Karpas-422 (cell line): ENCODE results near the gene RBMS1. TPM values are rescaled to one million over a fixed set of nuclear protein-coding genes. Genes with fewer than 3 reads are reported as not detected.

Experiments used
- DNase-seq: peaks from one replicate; pipeline ENCODE4 v3.0.0-alpha.2; 2015
- H2AFZ ChIP-seq: fragments of 200-600 bp; sonication (generic); 2 replicates; pipeline ENCODE4 v1.6.1; 2014; ENCODE audit warnings: antibody characterized with exemption, low read length, mixed read lengths
- H3K27ac ChIP-seq: fragments of 200-600 bp; sonication (generic); 2 replicates; pipeline ENCODE4 v1.5.1; 2014; ENCODE audit warnings: mild to moderate bottlenecking, low read length, moderate library complexity
- H3K27me3 ChIP-seq: fragments of 200-600 bp; sonication (generic); 2 replicates; pipeline ENCODE4 v1.6.1; 2014; ENCODE audit warnings: low read length, mixed read lengths
- H3K36me3 ChIP-seq: fragments of 200-600 bp; sonication (generic); 2 replicates; pipeline ENCODE4 v1.6.1; 2014; ENCODE audit warnings: low read length, mixed read lengths; ENCODE audit not compliant: insufficient read depth
- H3K4me1 ChIP-seq: fragments of 200-600 bp; sonication (generic); 2 replicates; pipeline ENCODE4 v1.6.1; 2014; ENCODE audit warnings: mild to moderate bottlenecking, low read length, mixed read lengths
- H3K4me2 ChIP-seq: fragments of 200-600 bp; sonication (generic); 2 replicates; pipeline ENCODE4 v1.6.1; 2014; ENCODE audit warnings: low read length, low read depth, mild to moderate bottlenecking; ENCODE audit not compliant: poor library complexity, severe bottlenecking
- H3K4me3 ChIP-seq: fragments of 200-600 bp; sonication (generic); 2 replicates; pipeline ENCODE4 v1.5.1; 2014; ENCODE audit warnings: mild to moderate bottlenecking, antibody characterized with exemption, low read length, mixed read lengths
- H3K79me2 ChIP-seq: fragments of 200-600 bp; sonication (generic); 2 replicates; pipeline ENCODE4 v1.6.1; 2014; ENCODE audit warnings: mild to moderate bottlenecking, low read length, mixed read lengths
- H3K9ac ChIP-seq: fragments of 200-600 bp; sonication (generic); 2 replicates; pipeline ENCODE4 v1.6.0; 2014; ENCODE audit warnings: low read length
- H3K9me2 ChIP-seq: fragments of 200-600 bp; sonication (generic), shearing (Covaris generic); replicated peaks from 2 replicates; pipeline ENCODE4 v1.6.0; 2014; ENCODE audit warnings: mild to moderate bottlenecking, low read length, moderate library complexity; ENCODE audit not compliant: insufficient read depth
- H3K9me3 ChIP-seq: fragments of 300-700, 200-600 bp; sonication (generic); 2 replicates; pipeline ENCODE4 v1.6.1; 2014; ENCODE audit warnings: low read length, mixed read lengths
- H4K20me1 ChIP-seq: fragments of 200-600 bp; sonication (generic); 2 replicates; pipeline ENCODE4 v1.6.1; 2014; ENCODE audit warnings: mild to moderate bottlenecking, antibody characterized with exemption, low read length, low read depth; ENCODE audit not compliant: insufficient read depth
- total RNA-seq: library from RNA; depleted of rRNA; stranded (reverse); fragments of >200 nt; shearing (Covaris generic); gene quantifications from 2 replicates; pipeline ENCODE4 v1.2.3, GENCODE V29; 2014; ENCODE audit warnings: low replicate concordance

Gene RBMS1
- total RNA-seq, 1 experiment from 2014 or later, result not detected

- Histone ChIP-seq H3K4me1 (no peaks in the 10 kb centered on the region), H3K36me3 (no peaks in the 10 kb centered on the region), H3K27ac (no peak overlapping the region), H3K9me2 (no peaks in the 10 kb centered on the region), H3K79me2 (no peaks in the 10 kb centered on the region), H3K4me3 (no peak overlapping the region), H4K20me1 (no peaks in the 10 kb centered on the region), H2AFZ (no peak overlapping the region), H3K27me3 (0 out of 2 replicates have a peak, but pooled peaks cover 3% of the 10 kb centered on the region), H3K9me3 (no peaks in the 10 kb centered on the region), H3K4me2 (no peak overlapping the region), H3K9ac (no peak overlapping the region)
- peak; percentile 39 for DNase-seq
These were observed 116.2 kb downstream of the RBMS1 start for GRCh38 chr2:160377204-160377995.

GRCh38 chr2:160376576-160376975 is 117.0 kb downstream of the RBMS1 start:
- no peaks in the 10 kb centered on the region for H3K79me2 ChIP-seq
- no peak overlapping the region for H2AFZ ChIP-seq
- H3K4me2 ChIP-seq, result no peak overlapping the region
- no peak overlapping the region for H3K27ac ChIP-seq
- no peak overlapping the region for H3K4me3 ChIP-seq
- no peaks in the 10 kb centered on the region for H4K20me1 ChIP-seq
- peak; percentile 7 for DNase-seq
- no peaks in the 10 kb centered on the region for H3K9me3 ChIP-seq
- no peaks in the 10 kb centered on the region for H3K27me3 ChIP-seq
- no peak overlapping the region for H3K9ac ChIP-seq
- H3K4me1 ChIP-seq, result no peaks in the 10 kb centered on the region
- H3K9me2 ChIP-seq, result no peaks in the 10 kb centered on the region
- no peaks in the 10 kb centered on the region for H3K36me3 ChIP-seq

- Histone ChIP-seq H3K4me3 (no peak overlapping the region), H3K9ac (no peak overlapping the region), H3K27ac (no peak overlapping the region)
These were observed 117.7 kb downstream of the RBMS1 start for GRCh38 chr2:160375802-160376469.

GRCh38 chr2:160375037-160375436 is 118.6 kb downstream of the RBMS1 start:
- H3K9ac ChIP-seq, result no peak overlapping the region
- no peak overlapping the region for H3K4me3 ChIP-seq
- DNase-seq, result peak; percentile 4
- no peaks in the 10 kb centered on the region for H3K9me2 ChIP-seq
- no peaks in the 10 kb centered on the region for H3K27me3 ChIP-seq
- H3K36me3 ChIP-seq, result no peaks in the 10 kb centered on the region
- H3K27ac ChIP-seq, result no peak overlapping the region
- no peaks in the 10 kb centered on the region for H4K20me1 ChIP-seq
- H3K4me2 ChIP-seq, result no peak overlapping the region
- H3K79me2 ChIP-seq, result no peaks in the 10 kb centered on the region
- no peaks in the 10 kb centered on the region for H3K4me1 ChIP-seq
- H3K9me3 ChIP-seq, result no peaks in the 10 kb centered on the region
- H2AFZ ChIP-seq, result no peak overlapping the region

More at GRCh38 chr2:160375802-160376469, 117.7 kb downstream of the RBMS1 start:
- Histone ChIP-seq H3K9me2 (no peaks in the 10 kb centered on the region), H4K20me1 (no peaks in the 10 kb centered on the region), H3K36me3 (no peaks in the 10 kb centered on the region), H3K79me2 (no peaks in the 10 kb centered on the region), H3K4me2 (no peak overlapping the region), H3K4me1 (no peaks in the 10 kb centered on the region), H2AFZ (no peak overlapping the region), H3K9me3 (no peaks in the 10 kb centered on the region), H3K27me3 (no peaks in the 10 kb centered on the region)
- peak; percentile 34 for DNase-seq

GRCh38 chr2:160373666-160374065 is 119.9 kb downstream of the RBMS1 start:
- Histone ChIP-seq H3K36me3 (no peaks in the 10 kb centered on the region), H3K4me1 (no peaks in the 10 kb centered on the region), H3K9me2 (no peaks in the 10 kb centered on the region), H3K4me3 (no peak overlapping the region), H3K27ac (no peak overlapping the region), H3K4me2 (no peak overlapping the region), H3K79me2 (no peaks in the 10 kb centered on the region), H3K9me3 (no peaks in the 10 kb centered on the region), H3K9ac (no peak overlapping the region), H3K27me3 (no peaks in the 10 kb centered on the region), H4K20me1 (no peaks in the 10 kb centered on the region), H2AFZ (no peak overlapping the region)
- DNase-seq, result no peak

- Histone ChIP-seq H4K20me1 (no peaks in the 10 kb centered on the region), H3K4me2 (no peak overlapping the region), H3K4me1 (no peaks in the 10 kb centered on the region)
These were observed 120.3 kb downstream of the RBMS1 start for GRCh38 chr2:160373263-160373662.

GRCh38 chr2:160372585-160372984 is 121.0 kb downstream of the RBMS1 start:
- Histone ChIP-seq H3K4me3 (no peak overlapping the region), H3K9me2 (no peaks in the 10 kb centered on the region), H3K9ac (no peak overlapping the region), H4K20me1 (no peaks in the 10 kb centered on the region), H3K9me3 (no peaks in the 10 kb centered on the region), H3K4me2 (no peak overlapping the region), H3K27me3 (no peaks in the 10 kb centered on the region), H3K4me1 (no peaks in the 10 kb centered on the region), H3K79me2 (no peaks in the 10 kb centered on the region), H3K36me3 (no peaks in the 10 kb centered on the region), H2AFZ (no peak overlapping the region), H3K27ac (no peak overlapping the region)
- peak; percentile 14 for DNase-seq

More at GRCh38 chr2:160373263-160373662, 120.3 kb downstream of the RBMS1 start:
- Histone ChIP-seq H3K9me3 (no peaks in the 10 kb centered on the region), H3K4me3 (no peak overlapping the region), H2AFZ (no peak overlapping the region), H3K9me2 (no peaks in the 10 kb centered on the region), H3K27ac (no peak overlapping the region), H3K27me3 (no peaks in the 10 kb centered on the region), H3K9ac (no peak overlapping the region), H3K79me2 (no peaks in the 10 kb centered on the region), H3K36me3 (no peaks in the 10 kb centered on the region)
- DNase-seq, result peak; percentile 29

GRCh38 chr2:160372010-160372356 is 121.6 kb downstream of the RBMS1 start:
- Histone ChIP-seq H3K4me3 (no peak overlapping the region), H2AFZ (no peak overlapping the region), H3K9ac (no peak overlapping the region), H3K79me2 (no peaks in the 10 kb centered on the region), H4K20me1 (no peaks in the 10 kb centered on the region), H3K27ac (no peak overlapping the region), H3K36me3 (no peaks in the 10 kb centered on the region), H3K27me3 (no peaks in the 10 kb centered on the region), H3K4me1 (no peaks in the 10 kb centered on the region), H3K4me2 (no peak overlapping the region), H3K9me2 (no peaks in the 10 kb centered on the region), H3K9me3 (no peaks in the 10 kb centered on the region)
- peak; percentile 5 for DNase-seq
